Neural progenitor cell (in vitro differentiated cells): ENCODE measurements around the gene GAL3ST3. TPM values are rescaled to one million over a fixed set of nuclear protein-coding genes. Genes with fewer than 3 reads are reported as not detected.
"Not testable (repeated sequence)": the region's sequence is repeated elsewhere in the genome, so short reads cannot be mapped to it uniquely, and the experiment has no call there.

Experiments
- DNase-seq: peaks from one replicate; pipeline ENCODE4 v3.0.0-alpha.2; 2016; ENCODE audit warnings: low spot score
- H2AFZ ChIP-seq: fragments of 200-600 bp; sonication (generic); replicated peaks from 2 replicates; pipeline ENCODE4 v1.6.1; 2016; ENCODE audit warnings: antibody characterized with exemption
- H3F3A ChIP-seq: fragments of 200-600 bp; sonication (generic); 2 replicates; pipeline ENCODE4 v1.6.1; 2016; ENCODE audit warnings: antibody characterized with exemption, low read depth
- H3K27ac ChIP-seq: fragments of 200-600 bp; sonication (generic); 2 replicates; pipeline ENCODE4 v1.5.1; 2016; ENCODE audit warnings: mild to moderate bottlenecking
- H3K27me3 ChIP-seq: fragments of 200-600 bp; sonication (generic); 2 replicates; pipeline ENCODE4 v1.6.1; 2016; ENCODE audit warnings: mild to moderate bottlenecking, moderate library complexity
- H3K36me3 ChIP-seq: fragments of 200-600 bp; sonication (generic); 2 replicates; pipeline ENCODE4 v1.5.1; 2016
- H3K4me1 ChIP-seq: fragments of 200-600 bp; sonication (generic); 2 replicates; pipeline ENCODE4 v1.6.1; 2016; ENCODE audit warnings: mixed run types
- H3K4me2 ChIP-seq: fragments of 200-600 bp; sonication (generic); 2 replicates; pipeline ENCODE4 v1.6.1; 2016
- H3K4me3 ChIP-seq: fragments of 200-600 bp; sonication (generic); 2 replicates; pipeline ENCODE4 v1.5.1; 2016
- H3K79me2 ChIP-seq: fragments of 200-600 bp; sonication (generic); 2 replicates; pipeline ENCODE4 v1.6.1; 2016; ENCODE audit warnings: low read depth
- H3K9ac ChIP-seq: fragments of 200-600 bp; sonication (generic); 2 replicates; pipeline ENCODE4 v1.6.1; 2016
- H3K9me3 ChIP-seq: fragments of 200-600 bp; sonication (generic); 2 replicates; pipeline ENCODE4 v1.5.1; 2016; ENCODE audit warnings: low read depth
- H4K20me1 ChIP-seq: fragments of 200-600 bp; sonication (generic); 2 replicates; pipeline ENCODE4 v1.6.1; 2016; ENCODE audit warnings: low read depth
- H3K27ac Mint-ChIP-seq: 3 replicates; pipeline ENCODE4 v1.8.0; 2021; ENCODE audit warnings: mixed read lengths
- H3K27me3 Mint-ChIP-seq: 2 replicates; pipeline ENCODE4 v1.8.0; 2022; ENCODE audit warnings: low read depth, mild to moderate bottlenecking, inconsistent platforms, moderate library complexity, mixed read lengths; ENCODE audit not compliant: insufficient read depth
- H3K36me3 Mint-ChIP-seq: 3 replicates; pipeline ENCODE4 v1.8.0; 2021; ENCODE audit warnings: mixed read lengths
- H3K4me1 Mint-ChIP-seq: 3 replicates; pipeline ENCODE4 v1.8.0; 2021; ENCODE audit warnings: mixed read lengths
- H3K4me3 Mint-ChIP-seq: 3 replicates; pipeline ENCODE4 v1.8.0; 2021; ENCODE audit warnings: mild to moderate bottlenecking, moderate library complexity, mixed read lengths
- H3K9me3 Mint-ChIP-seq: 3 replicates; pipeline ENCODE4 v1.8.0; 2020; ENCODE audit warnings: mixed read lengths
- CTCF ChIP-seq: fragments of 200-600 bp; sonication (generic); IDR thresholded peaks from 2 replicates; pipeline ENCODE4 v1.5.1; 2017; ENCODE audit warnings: antibody characterized with exemption, mild to moderate bottlenecking
- EZH2 ChIP-seq: fragments of 200-600 bp; sonication (generic); IDR thresholded peaks from 2 replicates; pipeline ENCODE4 v1.6.1; 2017; ENCODE audit warnings: antibody characterized with exemption, mild to moderate bottlenecking, moderate library complexity
- EZH2phosphoT487 ChIP-seq: fragments of 200-600 bp; sonication (generic); IDR thresholded peaks from 2 replicates; pipeline ENCODE4 v1.6.1; 2017; ENCODE audit warnings: antibody characterized with exemption
- total RNA-seq: library from RNA; depleted of rRNA; stranded (reverse); fragments of >200 nt; gene quantifications from 2 replicates; pipeline ENCODE4 v1.2.3, GENCODE V29; 2015; ENCODE audit warnings: low replicate concordance

Gene GAL3ST3
- total RNA-seq, 1 donor from 2014 or later, result 8.5 TPM

- no peak overlapping the region for H3K4me3 Mint-ChIP-seq
- H3K9me3 Mint-ChIP-seq, result peaks cover 12% of the 10 kb centered on the region
- H3K27me3 Mint-ChIP-seq, result peaks cover 7% of the 10 kb centered on the region
Observed at GRCh38 chr11:66035653-66036333, 13.2 kb downstream of the GAL3ST3 start.

GRCh38 chr11:66032957-66033735 is 15.8 kb downstream of the GAL3ST3 start:
- Histone ChIP-seq H3K79me2 (no peaks in the 10 kb centered on the region), H3K4me3 (no peak overlapping the region), H3K27ac (no peak overlapping the region), H2AFZ (no peak overlapping the region), H3K4me2 (no peak overlapping the region), H3K9me3 (no peaks in the 10 kb centered on the region), H3K36me3 (no peaks in the 10 kb centered on the region), H3K27me3 (no peaks in the 10 kb centered on the region), H4K20me1 (no peaks in the 10 kb centered on the region), H3K9ac (no peak overlapping the region), H3F3A (no peaks in the 10 kb centered on the region), H3K4me1 (no peaks in the 10 kb centered on the region)
- DNase-seq, result no peak
- Mint-ChIP-seq H3K27me3 (peaks cover 10% of the 10 kb centered on the region), H3K9me3 (peaks cover 12% of the 10 kb centered on the region), H3K4me3 (no peak overlapping the region), H3K4me1 (no peaks in the 10 kb centered on the region), H3K27ac (no peak overlapping the region), H3K36me3 (no peaks in the 10 kb centered on the region)
- TF ChIP-seq EZH2, result no peak
- TF ChIP-seq CTCF, result no peak
- TF ChIP-seq EZH2phosphoT487, result no peak

More at GRCh38 chr11:66035653-66036333, 13.2 kb downstream of the GAL3ST3 start:
- H3K4me2 ChIP-seq, result no peak overlapping the region
- no peaks in the 10 kb centered on the region for H3K36me3 ChIP-seq
- no peaks in the 10 kb centered on the region for H4K20me1 ChIP-seq
- TF ChIP-seq EZH2phosphoT487 (no peak), CTCF (no peak)
- no peak overlapping the region for H3K27ac Mint-ChIP-seq
- no peak overlapping the region for H2AFZ ChIP-seq
- DNase-seq, result no peak
- H3K9me3 ChIP-seq, result no peaks in the 10 kb centered on the region
- no peaks in the 10 kb centered on the region for H3K36me3 Mint-ChIP-seq
- H3K27me3 ChIP-seq, result no peaks in the 10 kb centered on the region
- H3K9ac ChIP-seq, result no peak overlapping the region
- no peak overlapping the region for H3K27ac ChIP-seq
- no peak overlapping the region for H3K4me3 ChIP-seq
- H3K79me2 ChIP-seq, result no peaks in the 10 kb centered on the region
- H3K4me1 ChIP-seq, result no peaks in the 10 kb centered on the region
- no peaks in the 10 kb centered on the region for H3F3A ChIP-seq
- H3K4me1 Mint-ChIP-seq, result no peaks in the 10 kb centered on the region

GRCh38 chr11:66026017-66026529 is 22.9 kb downstream of the GAL3ST3 start, which contains the start of gene CATSPER1:
CATSPER1 (minus strand) TSS chr11:66026479; CDS start chr11:66026379, 100 bp downstream.
- Histone ChIP-seq H3K27ac (no peak within 1 kb of the TSS), H3K9me3 (no peaks in the 10 kb centered on the region), H4K20me1 (no peaks in the 10 kb centered on the region), H3K27me3 (peaks cover 29% of the 10 kb centered on the region), H3K4me1 (no peaks in the 10 kb centered on the region), H3K4me2 (no peak within 1 kb of the TSS), H3K4me3 (no peak within 1 kb of the TSS), H3K9ac (no peak within 1 kb of the TSS), H2AFZ (no peak within 1 kb of the TSS), H3F3A (no peaks in the 10 kb centered on the region), H3K36me3 (no peaks in the 10 kb centered on the region), H3K79me2 (no peaks in the 10 kb centered on the region)
- no peak for DNase-seq
- Mint-ChIP-seq H3K27ac (no peak within 1 kb of the TSS), H3K4me3 (peak within 1 kb of the TSS; percentile 24), H3K36me3 (no peaks in the 10 kb centered on the region), H3K27me3 (peaks cover 12% of the 10 kb centered on the region), H3K9me3 (no peaks in the 10 kb centered on the region), H3K4me1 (peaks cover 4% of the 10 kb centered on the region)
- TF ChIP-seq EZH2 (no peak), CTCF (no peak), EZH2phosphoT487 (no peak)

GRCh38 chr11:66023186-66023440 is 25.8 kb downstream of the GAL3ST3 start:
- not testable (repeated sequence) for H3K4me3 ChIP-seq, H3K4me2 ChIP-seq, H3K9me3 ChIP-seq, H3K36me3 ChIP-seq, DNase-seq, H2AFZ ChIP-seq, H3K9ac ChIP-seq, H3K4me1 Mint-ChIP-seq, H3K79me2 ChIP-seq, H3K27ac Mint-ChIP-seq, H3K4me1 ChIP-seq, H4K20me1 ChIP-seq, H3K27ac ChIP-seq, H3F3A ChIP-seq, H3K9me3 Mint-ChIP-seq, H3K36me3 Mint-ChIP-seq, H3K4me3 Mint-ChIP-seq
- peaks cover 29% of the 10 kb centered on the region for H3K27me3 ChIP-seq
- peaks cover 13% of the 10 kb centered on the region for H3K27me3 Mint-ChIP-seq
